GM19043 (cell line): ENCODE data around the gene PPP1R12B.
"Not testable (repeated sequence)": the region's sequence is repeated elsewhere in the genome, so short reads cannot be mapped to it uniquely, and the experiment has no call there.

ENCODE experiments used
- ATAC-seq: cut with Tn5 transposase; IDR thresholded peaks from one replicate; pipeline ENCODE4 v1.9.1; 2021; ENCODE audit warnings: low read depth; ENCODE audit not compliant: unreplicated experiment

PPP1R12B gene

DNA sequence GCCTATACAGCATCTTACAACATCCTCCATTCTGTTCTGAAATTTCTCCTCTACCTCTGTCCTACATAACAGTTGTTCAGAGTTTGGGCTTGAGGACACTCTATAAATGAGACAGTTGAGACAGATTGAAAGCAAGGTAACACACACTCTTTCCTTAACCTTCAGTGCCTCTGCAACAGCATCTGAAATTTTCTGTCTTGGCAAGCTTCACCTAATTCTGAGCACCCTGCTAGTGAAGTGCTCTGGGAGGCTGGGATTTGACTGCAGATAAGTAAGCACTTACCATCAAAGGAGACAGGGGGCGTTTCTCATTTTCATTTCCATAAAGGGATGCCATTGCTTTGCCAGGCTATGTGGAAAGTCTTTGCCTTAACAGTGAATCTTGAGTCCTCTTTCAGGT is 53.3 kb downstream of the PPP1R12B start:
- not testable (repeated sequence) for ATAC-seq

DNA sequence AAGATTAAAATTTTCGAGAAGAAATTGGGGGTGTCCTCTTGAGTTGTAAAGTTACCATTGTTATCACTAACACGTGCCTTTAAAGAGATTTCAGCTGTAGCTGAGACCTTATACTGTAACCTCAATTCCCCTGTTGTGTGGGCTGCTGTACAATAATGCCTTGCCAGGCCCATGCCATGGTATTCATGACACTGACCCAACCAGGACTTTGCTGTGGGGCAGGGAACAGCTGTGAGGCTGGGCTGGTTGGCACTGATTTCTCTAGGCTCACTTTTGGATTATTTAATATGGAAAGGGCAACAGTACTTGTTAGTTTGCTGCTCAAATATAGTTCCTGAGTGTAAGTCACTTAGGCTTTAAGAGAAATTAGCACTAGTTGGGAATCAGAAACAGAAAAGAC is 54.9 kb downstream of the PPP1R12B start:
- ATAC-seq = not testable (repeated sequence)

GRCh38 chr1:202405928-202406327 is 57.4 kb downstream of the PPP1R12B start:
- ATAC-seq = no peak

- ATAC-seq = not testable (repeated sequence)
Observed at GRCh38 chr1:202406896-202407295, 58.4 kb downstream of the PPP1R12B start.

GRCh38 chr1:202407378-202407777 is 58.9 kb downstream of the PPP1R12B start:
- ATAC-seq = not testable (repeated sequence)

DNA sequence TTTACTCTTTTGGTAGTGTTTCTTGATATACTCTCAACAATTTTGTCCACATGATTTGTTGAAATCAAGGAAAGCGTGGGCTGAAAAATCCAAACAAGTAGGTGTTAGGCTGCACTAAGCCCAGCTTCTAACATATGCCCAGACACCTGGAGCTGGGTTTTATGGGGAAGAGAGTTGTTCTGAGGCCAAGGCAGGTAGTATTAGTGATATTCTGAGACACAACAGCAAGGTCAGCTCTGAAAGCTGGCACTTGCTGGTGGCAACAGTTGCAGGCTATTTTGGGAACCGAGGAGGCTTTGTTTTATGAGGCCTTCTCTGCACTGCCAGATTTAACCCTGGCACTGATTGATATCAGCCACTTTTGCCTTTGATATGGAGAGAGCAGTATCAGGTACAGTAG is 61.8 kb downstream of the PPP1R12B start:
- ATAC-seq = not testable (repeated sequence)

GRCh38 chr1:202410854-202411357 is 62.4 kb downstream of the PPP1R12B start:
- ATAC-seq = not testable (repeated sequence)

- no peak for ATAC-seq
Observed at GRCh38 chr1:202411422-202411821, 62.9 kb downstream of the PPP1R12B start.

DNA sequence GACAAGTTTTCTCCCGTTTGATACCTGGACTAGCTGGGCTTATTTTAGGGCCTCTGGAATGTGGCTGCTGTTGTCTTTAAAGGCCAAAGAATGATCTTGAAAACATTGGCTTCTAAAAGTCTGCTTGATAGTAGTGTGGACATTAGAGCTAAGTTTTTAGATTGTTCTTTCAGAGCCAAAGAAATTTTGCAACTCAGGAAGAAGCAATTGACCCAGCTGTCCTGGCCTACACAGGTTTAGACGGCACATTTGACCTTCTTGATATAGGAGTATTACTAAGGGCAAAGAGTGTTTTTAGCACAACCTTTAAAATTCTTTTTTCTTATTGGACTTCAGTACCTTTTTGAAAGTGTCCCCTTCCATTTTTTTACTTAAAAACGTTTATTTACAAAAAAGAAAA is 63.9 kb downstream of the PPP1R12B start:
- not testable (repeated sequence) for ATAC-seq

DNA sequence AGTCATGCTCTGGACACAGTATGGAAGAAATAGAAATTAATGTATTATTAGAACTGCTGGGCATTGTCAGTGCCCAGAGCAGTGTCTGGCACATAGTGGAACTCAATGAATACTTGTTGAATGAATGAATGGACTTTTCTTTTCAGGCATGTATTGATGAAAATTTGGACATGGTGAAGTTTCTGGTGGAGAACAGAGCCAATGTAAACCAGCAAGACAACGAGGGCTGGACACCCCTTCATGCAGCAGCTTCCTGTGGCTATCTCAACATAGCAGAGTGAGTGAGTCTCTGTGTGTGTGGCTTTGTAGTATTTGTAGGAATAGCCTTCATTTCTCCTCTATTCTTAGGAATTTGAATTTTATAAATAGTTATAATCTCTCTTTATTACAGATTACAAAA is 68.1 kb downstream of the PPP1R12B start:
- ATAC-seq = no peak

DNA sequence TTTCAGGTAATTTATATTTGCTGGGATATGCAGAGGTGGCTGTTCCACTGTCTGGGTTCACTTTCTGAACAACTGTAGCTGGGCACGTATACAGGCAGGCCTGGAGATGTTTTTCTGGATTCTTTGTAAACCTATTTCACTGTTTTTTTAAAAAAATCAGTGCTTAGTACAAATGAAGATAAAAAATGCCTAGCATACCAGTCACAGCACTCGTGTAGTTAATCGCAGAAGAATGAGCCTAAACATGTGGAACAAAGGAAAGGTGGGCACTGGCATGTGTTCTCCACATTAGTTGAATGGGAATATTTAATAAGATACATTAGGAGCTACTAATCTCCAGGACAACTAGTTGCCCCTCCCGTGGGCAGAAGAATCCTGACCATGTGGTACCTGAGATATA is 68.6 kb downstream of the PPP1R12B start:
- ATAC-seq = not testable (repeated sequence)

- ATAC-seq = not testable (repeated sequence)
Observed at GRCh38 chr1:202417762-202418201, 69.3 kb downstream of the PPP1R12B start.

DNA sequence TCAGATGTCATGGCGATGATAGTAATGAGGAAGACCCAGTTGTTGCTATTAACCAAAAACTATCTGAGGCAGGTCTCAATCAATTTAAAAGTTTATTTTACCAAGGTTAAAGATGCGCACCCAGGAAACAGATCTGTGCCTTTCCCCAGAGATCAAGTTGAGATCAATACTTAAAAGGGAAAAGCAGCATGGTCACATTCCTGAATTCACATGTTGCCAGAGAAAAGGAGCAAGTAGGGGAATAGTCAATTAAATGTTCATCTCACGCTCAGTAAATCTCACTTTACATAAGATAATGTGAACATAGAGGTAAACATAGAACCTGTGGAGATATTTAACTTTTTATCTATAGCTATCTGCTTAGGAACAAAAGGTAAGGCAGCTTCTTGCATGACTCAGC is 71.2 kb downstream of the PPP1R12B start:
- ATAC-seq = not testable (repeated sequence)

DNA sequence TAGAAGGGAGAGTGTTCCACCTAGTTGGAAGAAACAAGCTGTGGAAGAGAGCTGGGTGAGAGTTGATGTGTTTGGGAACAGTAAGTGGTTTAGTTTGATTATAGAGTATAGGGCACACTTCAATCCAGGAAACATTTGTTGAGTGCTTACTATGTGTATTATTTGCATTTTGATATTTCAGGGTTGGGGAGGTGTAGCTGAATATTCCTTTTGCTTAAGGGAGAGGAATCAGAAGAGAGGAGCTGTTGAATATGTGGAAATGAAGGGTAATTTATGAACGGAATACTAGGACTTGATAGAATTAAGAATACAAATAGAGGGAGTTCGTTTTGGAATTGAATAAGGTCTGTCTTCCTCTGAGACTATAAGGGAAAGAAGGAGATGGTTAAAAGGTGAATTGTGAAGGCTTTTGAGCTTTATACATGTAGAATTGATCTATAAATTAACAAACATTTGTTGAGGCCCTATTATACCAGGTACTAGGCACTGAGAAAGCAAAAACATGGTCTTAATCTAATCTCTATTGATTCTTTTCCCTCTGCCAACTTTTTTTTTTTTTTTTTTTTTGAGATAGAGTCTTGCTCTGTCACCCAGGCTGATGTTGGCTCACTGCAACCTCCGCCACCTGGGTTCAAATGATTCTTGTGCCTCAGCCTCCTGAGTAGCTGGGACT is 72.1 kb downstream of the PPP1R12B start:
- not testable (repeated sequence) for ATAC-seq

DNA sequence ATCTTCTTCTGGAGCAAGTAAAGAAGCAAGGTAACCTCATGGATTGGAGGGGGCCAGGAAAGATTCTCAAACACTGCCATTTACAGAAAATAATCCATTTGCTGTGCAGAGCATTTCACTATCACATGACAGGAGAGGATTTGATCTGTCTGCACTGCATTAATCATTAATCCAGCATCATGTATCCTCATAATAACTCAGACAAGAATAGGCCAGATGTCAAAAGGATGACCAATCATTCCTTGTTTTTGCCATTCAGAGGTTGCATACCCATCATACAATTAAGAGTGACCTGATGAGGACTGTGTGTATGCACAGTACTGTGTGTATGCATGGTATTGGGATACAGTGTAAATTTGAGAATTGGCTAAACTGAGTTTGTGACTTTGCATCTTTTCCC is 74.2 kb downstream of the PPP1R12B start:
- not testable (repeated sequence) for ATAC-seq

- ATAC-seq = not testable (repeated sequence)
Observed at GRCh38 chr1:202424260-202424659, 75.8 kb downstream of the PPP1R12B start.

- ATAC-seq = not testable (repeated sequence)
Observed at GRCh38 chr1:202430111-202430510, 81.6 kb downstream of the PPP1R12B start.

GRCh38 chr1:202432338-202432737 is 83.8 kb downstream of the PPP1R12B start:
- ATAC-seq = not testable (repeated sequence)

DNA sequence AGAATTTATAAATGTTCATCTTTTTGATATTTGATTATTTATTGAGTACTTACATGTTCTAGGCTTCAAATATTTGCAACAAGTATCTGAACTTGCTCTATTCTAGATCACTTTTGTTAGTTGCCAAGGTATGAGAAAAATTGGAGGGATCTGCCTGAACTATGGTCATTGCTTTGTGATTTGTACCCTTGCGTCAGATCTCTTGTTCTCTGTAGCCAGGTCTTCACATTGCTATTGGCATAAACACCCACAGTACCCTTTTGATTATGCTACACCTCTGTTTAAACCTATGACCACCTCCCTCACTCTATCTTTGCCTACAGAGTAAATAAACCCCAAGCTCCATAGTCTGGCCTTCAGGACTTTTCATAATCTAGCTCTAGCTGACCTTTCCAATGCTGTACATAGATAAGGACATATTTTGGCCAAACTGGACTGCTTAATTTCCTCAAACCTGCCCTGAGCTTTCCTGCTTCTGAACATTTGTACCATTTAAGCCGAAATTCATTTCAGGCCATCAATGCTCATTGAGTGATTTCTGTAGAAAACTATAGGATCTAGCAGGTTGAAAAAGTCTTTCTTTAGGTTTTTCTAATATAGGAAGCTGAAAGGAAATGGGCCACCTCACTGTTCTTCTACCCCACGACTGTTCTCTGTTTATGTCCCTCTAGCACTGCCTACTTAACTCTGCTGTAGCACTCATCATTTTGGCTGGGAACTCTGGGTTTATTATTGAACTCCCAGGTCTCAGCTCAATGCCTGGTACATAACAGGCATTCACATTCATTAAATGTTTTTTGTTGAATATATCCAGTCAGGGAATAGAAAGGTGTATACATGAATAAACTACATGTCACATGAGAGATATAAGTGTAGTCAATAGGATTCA is 84.9 kb downstream of the PPP1R12B start:
- no peak for ATAC-seq

DNA sequence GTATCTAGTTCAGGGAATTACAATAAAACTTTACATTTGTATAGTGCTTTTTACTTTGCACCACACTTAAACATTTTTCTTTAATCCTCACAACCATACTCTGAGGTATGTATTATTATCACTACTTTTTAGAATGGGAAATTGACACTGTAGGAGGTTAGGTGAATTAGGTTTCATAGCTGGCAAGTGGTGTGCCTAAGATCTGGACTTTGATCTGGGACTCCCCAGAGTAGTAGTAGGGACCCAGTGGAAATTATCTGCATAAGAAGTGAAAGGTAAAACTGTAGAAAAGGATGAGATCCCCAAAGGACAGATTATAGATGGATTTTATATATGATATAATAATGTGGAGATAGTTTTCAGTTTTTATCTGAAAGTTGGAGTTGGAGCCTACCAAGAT is 85.6 kb downstream of the PPP1R12B start:
- no peak for ATAC-seq

DNA sequence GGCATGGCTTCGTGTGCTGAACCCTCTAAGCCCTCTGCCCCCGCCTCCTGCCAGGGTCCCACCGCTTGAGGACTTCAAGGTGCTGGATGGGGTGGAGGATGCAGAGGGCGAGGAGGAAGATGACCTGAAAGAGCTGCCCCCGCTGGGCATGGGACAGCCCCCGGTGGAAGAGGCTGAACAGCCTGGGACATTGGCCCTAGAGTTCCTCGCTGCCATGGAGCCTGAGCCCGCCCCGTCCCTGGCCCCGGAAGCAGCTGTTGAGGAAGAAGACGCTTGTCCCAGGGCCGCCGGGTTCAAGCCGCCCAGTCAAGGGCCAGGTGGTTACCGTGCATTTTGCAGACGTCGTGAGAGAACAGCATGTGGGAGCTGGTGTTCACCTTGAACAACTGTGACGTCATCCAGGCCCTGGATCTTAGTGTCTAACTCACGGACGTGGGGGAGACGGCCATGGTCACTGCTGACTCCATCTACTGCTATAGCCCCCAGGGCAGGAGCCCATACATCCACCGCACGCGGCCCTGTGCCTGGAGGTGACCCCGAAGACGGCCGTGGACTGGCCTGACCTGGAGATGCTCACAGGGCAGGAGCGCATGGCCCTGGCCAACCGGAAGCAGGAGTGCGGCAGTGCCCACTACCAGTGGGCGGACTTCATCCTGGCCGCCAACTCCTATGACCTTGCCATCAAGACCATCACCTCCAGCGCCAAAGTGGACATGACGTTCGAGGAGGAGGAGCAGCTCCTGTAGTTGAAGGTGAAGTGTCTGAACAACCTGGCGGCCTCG is 90.1 kb downstream of the PPP1R12B start:
- ATAC-seq = no peak
